HFFc6 (cell line): ENCODE measurements around the gene UBA1. TPM values are rescaled to one million over a fixed set of nuclear protein-coding genes. Genes with fewer than 3 reads are reported as not detected.
"Not testable (repeated sequence)": the region's sequence is repeated elsewhere in the genome, so short reads cannot be mapped to it uniquely, and the experiment has no call there.

Experiments
- DNase-seq: peaks from one replicate; pipeline ENCODE4 v3.0.0-alpha.2; 2018
- H3K27ac Mint-ChIP-seq: 2 replicates; pipeline ENCODE4 v1.8.0; 2020; ENCODE audit warnings: mild to moderate bottlenecking, mixed read lengths
- H3K27me3 Mint-ChIP-seq: 2 replicates; pipeline ENCODE4 v1.8.0; 2021; ENCODE audit warnings: mild to moderate bottlenecking, moderate library complexity, mixed read lengths; ENCODE audit not compliant: insufficient read depth
- H3K36me3 Mint-ChIP-seq: 2 replicates; pipeline ENCODE4 v1.8.0; 2021; ENCODE audit warnings: low read depth, mixed read lengths
- H3K4me1 Mint-ChIP-seq: 2 replicates; pipeline ENCODE4 v1.8.0; 2020; ENCODE audit warnings: low read depth, mixed read lengths
- H3K4me3 Mint-ChIP-seq: 2 replicates; pipeline ENCODE4 v1.8.0; 2020; ENCODE audit warnings: mild to moderate bottlenecking, moderate library complexity, mixed read lengths
- H3K9me3 Mint-ChIP-seq: 2 replicates; pipeline ENCODE4 v1.8.0; 2020; ENCODE audit warnings: mild to moderate bottlenecking, mixed read lengths
- total RNA-seq, 6 experiments: library from RNA; stranded (reverse); fragmentation: NEBNext Ultra II Directional; extraction: Animal tissue kit (Norgen Biotek cat#: 25700); gene quantifications; 2 replicates in 1 of 6; 3 replicates in 5 of 6; pipeline ENCODE4 v1.2.3, GENCODE V29; 2021
- TF ChIP-seq, protein P1 (sequence below): fragments of 200-600 bp; sonication (generic); IDR thresholded peaks from 2 replicates; pipeline ENCODE4 v1.5.0; 2021; ENCODE audit warnings: antibody characterized with exemption, mild to moderate bottlenecking

Gene UBA1
- total RNA-seq, 6 experiments from 2014 or later = 268 to 291 (median 282) TPM

DNA sequence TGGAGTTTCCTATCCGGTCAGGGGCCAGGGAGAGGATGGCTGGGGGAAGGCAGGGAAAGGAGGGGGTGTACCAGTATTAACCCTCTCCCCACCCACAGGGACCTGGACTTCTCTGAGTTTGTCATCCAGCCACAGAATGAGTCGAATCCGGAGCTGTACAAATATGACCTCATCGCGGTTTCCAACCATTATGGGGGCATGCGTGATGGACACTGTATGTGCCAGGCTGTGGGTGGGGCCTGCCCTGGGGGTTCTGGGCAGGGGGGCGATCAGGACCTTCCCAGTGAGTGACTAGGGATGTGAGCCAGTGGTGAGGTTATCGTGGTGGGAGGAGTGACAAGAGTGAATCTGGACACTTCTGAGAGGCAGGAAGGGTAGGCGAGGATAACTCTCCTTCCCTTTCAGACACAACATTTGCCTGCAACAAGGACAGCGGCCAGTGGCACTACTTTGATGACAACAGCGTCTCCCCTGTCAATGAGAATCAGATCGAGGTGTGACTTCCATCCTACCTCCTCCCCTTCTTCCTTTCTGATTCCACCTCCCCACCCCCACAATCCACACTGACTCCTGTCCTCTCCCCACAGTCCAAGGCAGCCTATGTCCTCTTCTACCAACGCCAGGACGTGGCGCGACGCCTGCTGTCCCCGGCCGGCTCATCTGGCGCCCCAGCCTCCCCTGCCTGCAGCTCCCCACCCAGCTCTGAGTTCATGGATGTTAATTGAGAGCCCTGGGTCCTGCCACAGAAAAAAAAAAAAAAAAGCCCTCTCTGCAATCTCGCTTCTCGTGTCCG is 53.8 kb downstream of the UBA1 start:
- DNase-seq = no peak
- Mint-ChIP-seq H3K27me3 (peaks cover 4% of the 10 kb centered on the region; the same call in 1 of the 2 replicates), H3K9me3 (no peaks in the 10 kb centered on the region), H3K4me1 (no peaks in the 10 kb centered on the region), H3K36me3 (peaks cover 12% of the 10 kb centered on the region; the same call in 1 of the 2 replicates), H3K4me3 (no peak overlapping the region), H3K27ac (no peak overlapping the region)
- TF ChIP-seq, protein P1, sequence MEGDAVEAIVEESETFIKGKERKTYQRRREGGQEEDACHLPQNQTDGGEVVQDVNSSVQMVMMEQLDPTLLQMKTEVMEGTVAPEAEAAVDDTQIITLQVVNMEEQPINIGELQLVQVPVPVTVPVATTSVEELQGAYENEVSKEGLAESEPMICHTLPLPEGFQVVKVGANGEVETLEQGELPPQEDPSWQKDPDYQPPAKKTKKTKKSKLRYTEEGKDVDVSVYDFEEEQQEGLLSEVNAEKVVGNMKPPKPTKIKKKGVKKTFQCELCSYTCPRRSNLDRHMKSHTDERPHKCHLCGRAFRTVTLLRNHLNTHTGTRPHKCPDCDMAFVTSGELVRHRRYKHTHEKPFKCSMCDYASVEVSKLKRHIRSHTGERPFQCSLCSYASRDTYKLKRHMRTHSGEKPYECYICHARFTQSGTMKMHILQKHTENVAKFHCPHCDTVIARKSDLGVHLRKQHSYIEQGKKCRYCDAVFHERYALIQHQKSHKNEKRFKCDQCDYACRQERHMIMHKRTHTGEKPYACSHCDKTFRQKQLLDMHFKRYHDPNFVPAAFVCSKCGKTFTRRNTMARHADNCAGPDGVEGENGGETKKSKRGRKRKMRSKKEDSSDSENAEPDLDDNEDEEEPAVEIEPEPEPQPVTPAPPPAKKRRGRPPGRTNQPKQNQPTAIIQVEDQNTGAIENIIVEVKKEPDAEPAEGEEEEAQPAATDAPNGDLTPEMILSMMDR = no peak

DNA sequence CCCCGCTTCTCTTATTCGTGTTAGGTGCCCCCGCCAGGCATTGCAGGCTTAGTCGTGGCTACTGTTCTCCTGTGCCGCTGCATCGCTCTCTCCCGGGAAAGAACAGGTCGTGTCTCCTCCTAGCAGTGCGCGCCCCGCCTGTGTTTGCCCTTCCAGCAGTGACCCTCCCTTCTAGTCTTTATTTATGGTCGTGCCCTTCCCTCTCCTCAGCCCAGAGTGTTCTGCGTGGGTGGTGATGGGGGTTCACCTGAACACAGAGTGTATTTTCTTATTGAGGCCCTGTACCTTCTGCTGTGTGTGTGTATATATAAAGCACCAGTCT is 54.3 kb downstream of the UBA1 start:
- TF ChIP-seq, protein P1 = no peak
- Mint-ChIP-seq H3K27me3 (peaks cover 4% of the 10 kb centered on the region; the same call in 1 of the 2 replicates), H3K4me1 (no peaks in the 10 kb centered on the region), H3K9me3 (no peaks in the 10 kb centered on the region), H3K36me3 (peaks cover 12% of the 10 kb centered on the region; the same call in 1 of the 2 replicates), H3K4me3 (no peak overlapping the region), H3K27ac (no peak overlapping the region)
- no peak for DNase-seq

DNA sequence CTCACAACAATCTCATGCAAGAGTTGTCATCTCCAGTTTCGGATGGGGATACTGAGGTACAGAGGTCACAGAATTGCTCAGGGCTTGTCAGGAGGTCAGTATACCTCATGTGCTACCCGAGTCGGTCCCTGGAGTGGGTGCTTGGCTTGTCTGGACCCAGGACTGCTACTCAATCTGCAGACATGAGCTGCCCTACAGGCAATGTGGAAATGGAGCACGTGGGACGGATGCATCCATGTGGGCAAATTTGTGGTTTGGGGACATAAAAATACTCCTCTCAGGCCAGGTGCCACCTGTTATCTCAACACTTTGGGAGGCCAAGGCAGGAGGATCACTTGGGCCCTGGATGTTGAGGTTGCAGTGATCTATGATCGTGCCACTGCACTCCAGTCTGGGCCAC is 54.9 kb downstream of the UBA1 start:
- H3K27ac Mint-ChIP-seq = no peak overlapping the region
- no peak for DNase-seq
- TF ChIP-seq, protein P1 = no peak
- no peaks in the 10 kb centered on the region for H3K9me3 Mint-ChIP-seq
- no peak overlapping the region for H3K4me3 Mint-ChIP-seq
- H3K27me3 Mint-ChIP-seq = peaks cover 4% of the 10 kb centered on the region; the same call in 1 of the 2 replicates
- H3K36me3 Mint-ChIP-seq = peaks cover 12% of the 10 kb centered on the region; the same call in 1 of the 2 replicates
- no peaks in the 10 kb centered on the region for H3K4me1 Mint-ChIP-seq

DNA sequence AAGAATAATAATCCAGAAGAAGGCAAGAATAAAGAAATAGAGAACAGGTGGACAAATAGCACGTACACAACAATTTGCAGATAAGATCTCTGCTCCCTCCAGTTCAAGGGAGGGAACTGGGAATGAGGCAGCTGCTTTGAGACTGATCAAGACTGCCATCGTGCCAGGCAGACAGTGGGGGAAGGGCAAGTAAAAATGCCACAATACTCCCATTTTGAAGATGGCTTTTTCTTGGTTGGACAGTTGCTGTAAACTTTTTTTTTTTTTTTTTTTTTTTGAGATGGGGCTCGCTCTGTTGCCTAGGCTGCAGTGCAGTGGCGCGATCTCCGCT is 56.4 kb downstream of the UBA1 start:
- Mint-ChIP-seq H3K4me1 (no peaks in the 10 kb centered on the region), H3K9me3 (no peaks in the 10 kb centered on the region), H3K27me3 (peaks cover 4% of the 10 kb centered on the region; the same call in 1 of the 2 replicates), H3K36me3 (peaks cover 12% of the 10 kb centered on the region; the same call in 1 of the 2 replicates), H3K27ac (no peak overlapping the region), H3K4me3 (no peak overlapping the region)
- no peak for DNase-seq
- TF ChIP-seq, protein P1 = no peak

DNA sequence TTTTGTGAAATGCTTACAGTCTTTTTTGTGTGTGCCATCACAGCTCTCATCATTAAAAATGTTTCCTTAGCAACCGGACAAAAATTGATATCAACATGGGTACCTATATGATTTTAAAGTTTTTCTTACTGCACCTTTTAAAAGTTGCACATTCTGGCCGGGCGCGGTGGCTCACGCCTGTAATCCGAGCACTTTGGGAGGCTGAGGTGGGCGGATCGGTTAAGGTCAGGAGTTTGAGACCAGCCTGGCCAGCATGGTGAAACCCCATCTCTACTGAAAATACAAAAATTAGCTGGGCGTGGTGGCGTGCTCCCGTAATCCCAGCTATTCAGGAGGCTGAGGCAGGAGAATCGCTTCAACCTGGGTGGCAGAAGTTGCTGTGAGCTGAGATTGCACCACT is 64.0 kb downstream of the UBA1 start:
- not testable (repeated sequence) for H3K4me3 Mint-ChIP-seq, DNase-seq, H3K4me1 Mint-ChIP-seq, H3K9me3 Mint-ChIP-seq, H3K27ac Mint-ChIP-seq, H3K36me3 Mint-ChIP-seq, H3K27me3 Mint-ChIP-seq

Other genes starting within 250 kb of the UBA1 start
- gene RGN, start 115.4 kb upstream of the UBA1 start, total RNA-seq = 1 to 10 TPM in 2 of 6 experiments, under 1 TPM in 4; 0.46 to 2.5 (median 0.67) TPM
- gene NDUFB11, start 49.1 kb upstream of the UBA1 start, total RNA-seq = 10 to 100 TPM; 80.0 to 88.8 (median 84.4) TPM
- 10 to 100 TPM; 38.8 to 44.3 (median 41.7) TPM for gene RBM10, start 48.6 kb upstream of the UBA1 start, total RNA-seq
- 100 to 1,000 TPM; 106 to 128 (median 114) TPM for gene CDK16, start 24.9 kb downstream of the UBA1 start, total RNA-seq
- gene USP11, start 39.2 kb downstream of the UBA1 start, total RNA-seq = 10 to 100 TPM; 55.2 to 68.7 (median 62.8) TPM
- gene ZNF157, start 176.7 kb downstream of the UBA1 start, total RNA-seq = not detected